ENCODE results near the gene TMEM156.

DNA sequence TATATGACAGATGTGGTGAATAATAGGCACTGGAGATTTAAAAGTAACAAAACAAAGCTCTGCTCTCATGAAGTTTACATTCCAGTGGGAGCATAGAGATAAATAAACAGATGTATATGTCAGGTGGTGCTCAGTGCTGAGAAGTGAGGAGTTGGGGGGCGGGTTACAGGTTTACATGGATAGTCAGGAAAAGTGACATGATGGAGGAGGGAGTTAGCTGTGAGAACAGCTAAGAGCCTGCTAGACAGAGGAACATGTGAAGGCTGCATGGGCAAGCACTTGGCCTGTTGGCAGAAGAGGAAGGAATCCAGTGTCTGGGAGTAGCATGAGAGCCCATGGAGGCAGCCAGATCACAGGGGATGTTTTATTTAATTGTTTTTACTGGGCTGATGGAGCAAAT is 10.2 kb upstream of the TMEM156 start:
- no peak for TF ChIP-seq TCF12 (IDR thresholded peaks at IDR 0.05; ENCODE audit: low read depth)
- no peak for TF ChIP-seq YY1 (IDR thresholded peaks at IDR 0.05; ENCODE audit: low read depth)
- no peak for TF ChIP-seq MAX (IDR thresholded peaks at IDR 0.05)
- no peak for TF ChIP-seq TAF1 (IDR thresholded peaks at IDR 0.05; ENCODE audit: low read depth)
- TF ChIP-seq NFIC (IDR thresholded peaks at IDR 0.05): no peak
- TF ChIP-seq EGR1 (IDR thresholded peaks at IDR 0.05): no peak
- no peak for TF ChIP-seq REST (IDR thresholded peaks at IDR 0.05; ENCODE audit: low read depth)
- no peak for TF ChIP-seq EP300 (IDR thresholded peaks at IDR 0.05; ENCODE audit: borderline replicate concordance)
- TF ChIP-seq FOXM1 (IDR thresholded peaks at IDR 0.05; ENCODE audit: borderline replicate concordance, low read depth): no peak
- TF ChIP-seq RAD21 (IDR thresholded peaks at IDR 0.05; ENCODE audit: low read depth): no peak
